ENCODE results near the gene P3H2. TPM values are rescaled to one million over a fixed set of nuclear protein-coding genes. Genes with fewer than 3 reads are reported as not detected.

The P3H2 gene
- total RNA-seq, 3 donors from 2014 or later = 16.1 to 51.1 (median 44.1) TPM

DNA sequence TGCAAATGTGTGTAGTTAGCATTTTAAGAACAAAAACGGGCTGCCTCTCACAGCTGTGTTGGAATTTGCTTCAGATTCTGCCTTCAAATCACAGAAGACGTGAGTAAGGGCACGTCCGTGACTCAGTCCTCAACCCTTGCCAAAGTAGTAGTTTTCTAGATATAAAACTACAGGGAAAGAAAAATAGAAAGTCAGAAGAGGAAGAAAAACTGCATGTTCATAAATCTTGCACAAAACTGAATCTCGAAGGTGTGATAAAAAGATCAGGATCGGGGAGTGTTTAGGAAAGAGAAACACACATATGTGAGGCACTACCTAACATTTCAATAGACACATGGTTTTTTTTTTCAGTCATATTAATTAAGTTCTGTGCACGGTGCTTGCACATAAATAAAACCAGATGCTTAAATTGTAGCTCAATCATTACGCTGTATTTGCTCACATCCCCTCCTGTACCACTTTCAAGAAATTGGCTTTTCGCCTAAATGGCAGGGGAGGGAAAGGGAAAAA, 71.7 kb downstream of the P3H2 start:
- peaks cover 6% of the 10 kb centered on the region for H3K4me1 ChIP-seq (ENCODE audit: low read depth)
- H3K36me3 ChIP-seq (ENCODE audit: low read depth) = no peaks in the 10 kb centered on the region
- DNase-seq (no peak), ATAC-seq (no peak)
- no peaks in the 10 kb centered on the region for H3K9me3 ChIP-seq
- no peak overlapping the region for H3K4me3 ChIP-seq
- intact Hi-C loops (cut with DNase I, micrococcal nuclease) = no loop called here
- no peak for TF ChIP-seq CTCF (IDR thresholded peaks at IDR 0.05)

DNA sequence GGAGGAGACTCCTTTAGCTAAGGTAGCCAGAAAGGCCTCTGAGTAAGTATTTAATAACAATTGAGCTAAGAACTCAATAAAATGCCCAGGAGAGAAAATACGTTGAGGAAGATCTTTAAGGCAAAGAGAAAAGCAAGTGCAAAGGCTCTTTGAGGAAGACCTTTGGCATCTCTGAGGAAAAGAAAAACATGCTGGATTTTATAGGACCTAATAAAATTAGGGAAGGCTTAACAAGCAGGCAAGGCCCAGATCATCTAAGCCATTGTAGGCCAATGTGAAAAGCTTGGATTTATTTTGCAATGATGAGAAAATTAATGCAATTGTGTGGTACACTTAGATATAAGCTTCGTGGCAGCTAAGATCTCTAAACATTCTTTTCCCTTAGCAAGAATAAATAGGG, 75.7 kb downstream of the P3H2 start:
- ATAC-seq = peak; percentile 78
- TF ChIP-seq CTCF (IDR thresholded peaks at IDR 0.05) = no peak
- intact Hi-C loops (cut with DNase I, micrococcal nuclease) = no loop called here
- H3K36me3 ChIP-seq (ENCODE audit: low read depth) = no peaks in the 10 kb centered on the region
- H3K9me3 ChIP-seq = no peaks in the 10 kb centered on the region
- no peak for DNase-seq
- H3K4me3 ChIP-seq = no peak overlapping the region
- H3K4me1 ChIP-seq (ENCODE audit: low read depth) = peaks cover 12% of the 10 kb centered on the region

DNA sequence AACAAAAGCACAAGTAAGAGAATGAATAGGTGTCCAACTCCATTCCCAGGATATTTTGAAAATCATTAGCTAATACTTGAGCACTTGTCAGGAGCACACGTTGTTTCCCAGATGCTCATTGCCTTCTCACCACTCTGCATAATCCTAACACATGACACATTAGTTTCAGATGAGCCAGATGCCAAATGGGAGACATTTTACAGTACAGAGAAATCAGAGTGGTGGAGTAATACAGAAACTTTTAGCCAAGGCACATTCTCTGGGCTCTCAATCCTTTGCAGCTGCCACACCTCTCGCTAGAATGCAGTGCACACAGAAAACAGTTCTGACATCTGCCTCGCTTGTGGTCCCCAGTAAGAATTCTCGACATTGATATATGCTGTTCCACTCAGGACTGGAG, 76.6 kb downstream of the P3H2 start:
- no peaks in the 10 kb centered on the region for H3K9me3 ChIP-seq
- no peak for TF ChIP-seq CTCF (IDR thresholded peaks at IDR 0.05)
- no peak overlapping the region for H3K4me3 ChIP-seq
- ATAC-seq = peak; percentile 36
- H3K4me1 ChIP-seq (ENCODE audit: low read depth) = peaks cover 12% of the 10 kb centered on the region
- no peaks in the 10 kb centered on the region for H3K36me3 ChIP-seq (ENCODE audit: low read depth)
- intact Hi-C loops (cut with DNase I, micrococcal nuclease) = no loop called here
- DNase-seq = no peak

DNA sequence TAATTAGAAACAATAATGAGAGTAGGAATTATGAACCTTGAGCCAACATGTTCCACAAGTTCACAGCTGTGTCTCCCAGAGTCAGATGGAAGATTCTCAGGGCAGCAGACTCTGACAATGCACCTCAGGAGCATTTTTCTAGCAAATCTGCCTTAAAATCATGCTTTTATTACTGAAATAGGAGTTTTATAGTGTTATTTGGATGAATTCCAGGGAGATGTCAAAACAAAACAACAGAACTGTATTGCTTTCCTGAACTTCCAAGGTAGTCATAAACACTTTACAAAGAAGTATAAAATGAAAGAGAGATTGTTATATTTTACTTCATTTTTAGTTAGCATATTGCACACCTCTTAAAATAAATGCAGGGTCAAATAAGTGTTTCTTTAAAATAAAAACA, 77.0 kb downstream of the P3H2 start:
- intact Hi-C loops (cut with DNase I, micrococcal nuclease) = no loop called here
- DNase-seq (no peak), ATAC-seq (no peak)
- TF ChIP-seq CTCF (IDR thresholded peaks at IDR 0.05) = no peak
- H3K36me3 ChIP-seq (ENCODE audit: low read depth) = no peaks in the 10 kb centered on the region
- H3K4me3 ChIP-seq = no peak overlapping the region
- no peaks in the 10 kb centered on the region for H3K9me3 ChIP-seq
- H3K4me1 ChIP-seq (ENCODE audit: low read depth) = peaks cover 12% of the 10 kb centered on the region

- DNase-seq = no peak
- peaks cover 12% of the 10 kb centered on the region for H3K4me1 ChIP-seq (ENCODE audit: low read depth)
- H3K9me3 ChIP-seq = no peaks in the 10 kb centered on the region
- no peak for TF ChIP-seq CTCF (IDR thresholded peaks at IDR 0.05)
- intact Hi-C loops (cut with DNase I, micrococcal nuclease) = no loop called here
- H3K4me3 ChIP-seq = no peak overlapping the region
- no peaks in the 10 kb centered on the region for H3K36me3 ChIP-seq (ENCODE audit: low read depth)
- ATAC-seq = no peak
Measured at GRCh38 chr3:190042558-190042957, 78.1 kb downstream of the P3H2 start.
